Astrocyte of the spinal cord (primary cell): Measurements from ENCODE around the gene C6orf89.

Experiments
- DNase-seq: peaks from one replicate; pipeline ENCODE4 v3.0.0; 2011; ENCODE audit warnings: low read depth, low spot score
- H3K4me3 ChIP-seq: 2 replicates; pipeline ENCODE4 v1.5.1; 2011; ENCODE audit warnings: low read depth, mild to moderate bottlenecking, low read length, moderate library complexity
- in situ Hi-C: cut with HindIII; loops from 2 replicates; pipeline ENCODE4 v1.10.0; 2017; ENCODE audit warnings: low sequenced_read_pairs
- TF ChIP-seq, protein P1 (sequence below): IDR thresholded peaks from 2 replicates; pipeline ENCODE4 v1.5.1; 2012; ENCODE audit warnings: low read depth, mild to moderate bottlenecking, low read length, inconsistent platforms

C6orf89 gene

DNA sequence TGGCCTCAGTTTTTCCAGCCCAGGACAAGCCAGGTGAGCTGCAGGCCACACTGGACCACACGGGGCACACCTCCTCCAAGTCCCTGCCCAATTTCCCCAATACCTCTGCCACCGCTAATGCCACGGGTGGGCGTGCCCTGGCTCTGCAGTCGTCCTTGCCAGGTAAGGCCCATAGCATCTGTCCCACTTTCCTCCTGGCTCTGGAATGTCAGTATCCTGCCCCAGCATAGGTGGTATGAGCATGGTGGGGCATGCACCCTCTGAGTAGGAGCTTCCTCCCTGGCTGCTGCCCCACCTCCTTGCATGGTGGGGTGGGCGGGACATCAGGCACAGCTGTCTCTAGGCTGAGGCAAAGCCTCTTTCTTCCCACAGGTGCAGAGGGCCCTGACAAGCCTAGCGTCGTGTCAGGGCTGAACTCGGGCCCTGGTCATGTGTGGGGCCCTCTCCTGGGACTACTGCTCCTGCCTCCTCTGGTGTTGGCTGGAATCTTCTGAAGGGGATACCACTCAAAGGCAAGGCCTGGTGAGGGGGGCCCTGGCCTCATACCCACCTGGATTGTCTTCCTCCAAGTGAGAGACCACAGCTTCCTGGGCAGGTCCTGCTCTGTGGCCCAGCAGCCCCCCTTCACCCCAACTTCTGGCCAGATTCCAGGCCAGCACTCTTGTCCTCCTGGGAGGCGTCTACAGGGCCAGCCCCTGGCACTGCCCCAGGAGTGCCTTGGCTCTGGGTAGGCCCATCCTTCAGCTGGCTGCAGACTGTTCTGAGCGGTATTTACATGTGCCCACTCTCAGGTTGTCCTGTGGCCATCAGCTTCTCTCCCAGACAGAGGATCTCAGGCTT is 77.9 kb downstream of the C6orf89 start:
- TF ChIP-seq, protein P1, sequence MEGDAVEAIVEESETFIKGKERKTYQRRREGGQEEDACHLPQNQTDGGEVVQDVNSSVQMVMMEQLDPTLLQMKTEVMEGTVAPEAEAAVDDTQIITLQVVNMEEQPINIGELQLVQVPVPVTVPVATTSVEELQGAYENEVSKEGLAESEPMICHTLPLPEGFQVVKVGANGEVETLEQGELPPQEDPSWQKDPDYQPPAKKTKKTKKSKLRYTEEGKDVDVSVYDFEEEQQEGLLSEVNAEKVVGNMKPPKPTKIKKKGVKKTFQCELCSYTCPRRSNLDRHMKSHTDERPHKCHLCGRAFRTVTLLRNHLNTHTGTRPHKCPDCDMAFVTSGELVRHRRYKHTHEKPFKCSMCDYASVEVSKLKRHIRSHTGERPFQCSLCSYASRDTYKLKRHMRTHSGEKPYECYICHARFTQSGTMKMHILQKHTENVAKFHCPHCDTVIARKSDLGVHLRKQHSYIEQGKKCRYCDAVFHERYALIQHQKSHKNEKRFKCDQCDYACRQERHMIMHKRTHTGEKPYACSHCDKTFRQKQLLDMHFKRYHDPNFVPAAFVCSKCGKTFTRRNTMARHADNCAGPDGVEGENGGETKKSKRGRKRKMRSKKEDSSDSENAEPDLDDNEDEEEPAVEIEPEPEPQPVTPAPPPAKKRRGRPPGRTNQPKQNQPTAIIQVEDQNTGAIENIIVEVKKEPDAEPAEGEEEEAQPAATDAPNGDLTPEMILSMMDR = no peak
- H3K4me3 ChIP-seq = no peak overlapping the region
- in situ Hi-C loops = no loop called here
- DNase-seq = no peak

DNA sequence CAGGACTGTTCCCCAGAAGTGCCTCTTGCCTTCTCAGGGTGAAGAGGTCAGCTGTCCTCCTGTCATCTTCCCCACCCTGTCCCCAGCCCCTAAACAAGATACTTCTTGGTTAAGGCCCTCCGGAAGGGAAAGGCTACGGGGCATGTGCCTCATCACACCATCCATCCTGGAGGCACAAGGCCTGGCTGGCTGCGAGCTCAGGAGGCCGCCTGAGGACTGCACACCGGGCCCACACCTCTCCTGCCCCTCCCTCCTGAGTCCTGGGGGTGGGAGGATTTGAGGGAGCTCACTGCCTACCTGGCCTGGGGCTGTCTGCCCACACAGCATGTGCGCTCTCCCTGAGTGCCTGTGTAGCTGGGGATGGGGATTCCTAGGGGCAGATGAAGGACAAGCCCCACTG is 78.6 kb downstream of the C6orf89 start:
- in situ Hi-C loops = no loop called here
- TF ChIP-seq, protein P1 = no peak
- no peak overlapping the region for H3K4me3 ChIP-seq

DNA sequence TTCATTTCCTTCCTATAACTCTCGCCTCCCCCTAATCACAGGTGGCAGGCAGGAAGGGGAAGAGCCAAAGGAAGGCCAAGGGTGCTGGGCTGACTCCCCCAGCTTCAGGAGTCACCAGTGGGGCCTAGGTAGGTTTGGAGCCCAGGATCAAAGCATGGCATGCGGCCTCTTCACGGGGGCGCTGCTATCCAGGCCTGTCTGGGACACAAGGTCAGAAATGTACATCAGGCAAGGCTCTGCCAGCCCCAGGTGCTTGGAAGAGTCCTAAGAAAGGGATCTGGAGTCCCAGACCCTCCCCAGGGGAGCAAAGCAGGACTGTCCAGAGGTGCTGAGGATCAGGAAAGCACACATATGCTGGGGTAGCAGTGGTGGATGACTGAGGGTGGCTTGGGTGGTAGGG is 79.2 kb downstream of the C6orf89 start:
- TF ChIP-seq, protein P1 = no peak
- in situ Hi-C loops = no loop called here
- no peak overlapping the region for H3K4me3 ChIP-seq
- no peak for DNase-seq

More for the DNA sequence above, 78.6 kb downstream of the C6orf89 start:
- DNase-seq = no peak

DNA sequence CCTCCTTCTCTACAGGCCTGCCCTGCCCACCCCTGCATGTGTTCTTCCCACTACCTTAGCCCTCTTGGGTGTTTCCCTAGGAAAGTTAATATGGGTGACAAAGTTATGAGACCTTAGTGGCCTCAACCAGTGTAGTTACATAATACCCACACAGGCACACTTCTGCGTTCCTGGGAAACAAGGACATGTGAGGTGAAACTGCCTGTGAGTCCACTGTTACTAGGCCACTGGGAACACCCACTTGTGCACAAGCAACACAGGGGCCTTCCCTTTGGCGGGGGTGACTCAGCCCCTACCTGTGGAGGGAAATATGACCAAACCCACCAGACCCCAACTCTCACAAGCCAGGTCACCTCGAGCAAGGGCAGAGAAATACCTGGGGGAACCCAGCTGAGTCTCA is 81.5 kb downstream of the C6orf89 start:
- no peak overlapping the region for H3K4me3 ChIP-seq
- in situ Hi-C loops = no loop called here
- no peak for DNase-seq
- TF ChIP-seq, protein P1 = no peak

DNA sequence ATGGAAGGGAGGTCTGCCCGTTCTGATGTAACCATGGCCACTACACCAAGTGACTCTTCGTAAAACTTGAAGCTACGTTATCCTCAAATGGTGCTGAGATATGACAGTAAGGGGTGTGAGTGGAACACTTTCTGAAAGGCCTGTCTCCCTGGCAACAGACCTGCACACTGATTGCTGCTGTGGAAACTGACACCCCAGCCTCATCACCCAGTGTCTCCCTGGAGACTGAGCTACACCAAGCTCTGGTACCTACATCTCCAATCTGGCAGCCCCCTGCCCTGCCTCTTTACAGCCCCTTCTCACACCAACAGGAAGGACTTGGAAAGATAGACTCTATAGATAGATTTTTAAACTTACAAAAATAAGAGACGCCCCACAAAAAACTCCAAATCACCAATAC is 82.0 kb downstream of the C6orf89 start:
- no peak for DNase-seq
- TF ChIP-seq, protein P1 = no peak
- in situ Hi-C loops = no loop called here
- H3K4me3 ChIP-seq = no peak overlapping the region

DNA sequence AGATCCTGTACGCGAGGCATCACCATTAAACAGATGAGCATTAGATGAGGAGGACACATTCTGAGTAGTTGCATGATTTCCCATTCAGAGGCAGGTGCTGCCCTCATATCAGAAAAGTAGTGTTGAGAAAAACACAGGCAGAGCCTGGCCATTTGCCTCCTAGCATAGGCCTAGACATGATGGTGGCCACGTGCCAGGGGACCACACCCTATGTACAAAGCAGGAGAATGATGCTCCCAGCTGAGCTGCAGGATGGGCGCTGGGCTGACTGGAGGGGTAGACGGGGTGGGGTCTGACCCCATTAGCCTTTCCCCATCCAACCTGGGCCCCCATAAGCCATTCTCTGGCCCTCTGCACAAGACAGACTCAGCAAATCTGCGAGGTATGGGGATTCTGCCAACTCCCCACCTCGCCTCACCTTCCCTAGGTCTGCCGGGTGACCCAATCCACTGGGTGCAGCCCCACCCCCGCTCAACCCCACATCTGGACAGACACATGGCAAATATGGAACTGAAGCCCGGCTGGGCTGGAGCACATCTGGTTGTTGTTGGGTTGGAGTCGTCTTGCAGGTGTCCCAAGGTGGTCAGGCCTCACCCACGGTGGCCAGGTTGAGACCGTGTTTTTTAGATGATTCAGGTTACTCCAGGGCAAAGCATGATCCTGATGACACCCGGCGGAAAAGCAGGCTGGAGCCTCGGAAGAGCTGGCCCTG is 82.7 kb downstream of the C6orf89 start:
- H3K4me3 ChIP-seq = no peak overlapping the region
- DNase-seq = no peak
- in situ Hi-C loops = no loop called here
- TF ChIP-seq, protein P1 = no peak
